Stimulated activated CD4-positive, alpha-beta T cell treated with anti-CD3 and anti-CD28 coated beads, Interleukin-1b, Interleukin-23, amount 100 ng/mL, for 48 hours (primary cell): Measurements from ENCODE around the gene EFNA1.

Source experiments
- DNase-seq: peaks from one replicate; pipeline ENCODE4 v3.0.0-alpha.2; 2020

The EFNA1 gene

GRCh38 chr1:155127105-155127966 is at the start of gene EFNA1:
Gene EFNA1 (plus strand): TSS chr1:155127876. CDS start chr1:155127978, 102 bp downstream.
- no peak for DNase-seq

GRCh38 chr1:155078469-155079209 is 49.0 kb upstream of the EFNA1 start, which contains the start of gene EFNA3:
Gene EFNA3 (plus strand): TSS chr1:155078837. CDS start chr1:155078942, 105 bp downstream.
- peak; percentile 56 for DNase-seq

- DNase-seq = no peak
These were observed 48.5 kb upstream of the EFNA1 start for GRCh38 chr1:155079210-155079486.

GRCh38 chr1:155079487-155080311 is 48.0 kb upstream of the EFNA1 start:
- DNase-seq = no peak

GRCh38 chr1:155080312-155081228 is 47.1 kb upstream of the EFNA1 start:
- DNase-seq = no peak

GRCh38 chr1:155081472-155082300 is 46.0 kb upstream of the EFNA1 start:
- no peak for DNase-seq

- no peak for DNase-seq
These were observed 45.2 kb upstream of the EFNA1 start for GRCh38 chr1:155082301-155083051.

- DNase-seq = no peak
These were observed 44.6 kb upstream of the EFNA1 start for GRCh38 chr1:155083052-155083541.

GRCh38 chr1:155083865-155084721 is 43.6 kb upstream of the EFNA1 start:
- DNase-seq = peak; percentile 46

GRCh38 chr1:155084722-155085503 is 42.8 kb upstream of the EFNA1 start:
- peak; percentile 91 for DNase-seq

- peak; percentile 85 for DNase-seq
These were observed 42.1 kb upstream of the EFNA1 start for GRCh38 chr1:155085504-155086127.

- peak; percentile 82 for DNase-seq
These were observed 41.4 kb upstream of the EFNA1 start for GRCh38 chr1:155086128-155086741.

- no peak for DNase-seq
These were observed 40.7 kb upstream of the EFNA1 start for GRCh38 chr1:155086856-155087535.

GRCh38 chr1:155091071-155092051 is 36.3 kb upstream of the EFNA1 start:
- DNase-seq = peak; percentile 82

GRCh38 chr1:155092131-155092530 is 35.5 kb upstream of the EFNA1 start:
- DNase-seq = no peak
